Kidney (tissue), 14 donors: ENCODE results near the gene TIPARP. TPM values are rescaled to one million over a fixed set of nuclear protein-coding genes. Genes with fewer than 3 reads are reported as not detected.

Experiments used
- DNase-seq, 5 donors: peaks; one replicate each; pipeline ENCODE4 v3.0.0-alpha.2; 2013 to 2020
- FAIRE-seq: peaks from 2 replicates; lab custom pipeline; 2012; peaks lifted over from hg19 to GRCh38; lab: Jason Lieb, UNC
- H3K27ac ChIP-seq, 2 donors: one replicate each; pipeline ENCODE4 v1.7.0; 2013; ENCODE audit warnings: low read depth in 2 of 2, low read length in 2 of 2, inconsistent platforms in 1 of 2
- H3K27me3 ChIP-seq: one replicate; pipeline ENCODE4 v1.7.1; 2013; ENCODE audit warnings: low read length, inconsistent platforms; ENCODE audit not compliant: control insufficient read depth, insufficient read depth
- H3K36me3 ChIP-seq, 3 donors: one replicate each; pipeline versions ENCODE4 v1.7.0 to v1.7.1; 2013; ENCODE audit warnings: low read length in 3 of 3, control low read depth in 1 of 3, inconsistent platforms in 1 of 3; ENCODE audit not compliant: insufficient read depth in 3 of 3, control insufficient read depth in 2 of 3
- H3K4me1 ChIP-seq, 3 donors: one replicate each; pipeline versions ENCODE4 v1.7.0 to v1.7.1; 2013; ENCODE audit warnings: low read length in 3 of 3, inconsistent platforms in 1 of 3, low read depth in 1 of 3; ENCODE audit not compliant: control insufficient read depth in 2 of 3, insufficient read depth in 2 of 3
- H3K4me3 ChIP-seq, 3 donors: one replicate each; pipeline versions ENCODE4 v1.7.0 to v1.8.1; 2013; ENCODE audit warnings: low read length in 3 of 3, control low read depth in 1 of 3, inconsistent platforms in 1 of 3
- H3K9ac ChIP-seq, 3 donors: one replicate each; pipeline versions ENCODE4 v1.7.0 to v1.7.1; 2013; ENCODE audit warnings: low read length in 3 of 3, control low read depth in 1 of 3, inconsistent platforms in 1 of 3
- H3K9me3 ChIP-seq, 3 donors: one replicate each; pipeline versions ENCODE4 v1.7.0 to v1.7.1; 2013; ENCODE audit warnings: low read length in 3 of 3, control low read depth in 1 of 3, inconsistent platforms in 1 of 3; ENCODE audit not compliant: control insufficient read depth in 2 of 3, insufficient read depth in 1 of 3
- intact Hi-C: fragments of 100-400 bp; cut with DNase I; formaldehyde crosslinking; loops from one replicate; pipeline ENCODE4 v1.11.1; 2022
- polyA plus RNA-seq: library from polyadenylated mRNA; stranded (reverse); fragments of 350-450 nt; fragmentation: Illumina TruSeq; extraction: RNeasy Lipid Tissue Mini Kit (QIAGEN cat#74804); gene quantifications from one replicate; pipeline ENCODE4 v1.2.3, GENCODE V29; 2014; ENCODE audit warnings: low read depth, low replicate concordance; ENCODE audit not compliant: insufficient read depth
- total RNA-seq: library from RNA; stranded (reverse); fragmentation: NEBNext Ultra II Directional; extraction: Animal tissue kit (Norgen Biotek cat#: 25700); gene quantifications from one replicate; pipeline ENCODE4 v1.2.1, GENCODE V29; 2021
- TF ChIP-seq, protein P1 (sequence below): IDR thresholded peaks from 3 replicates; pipeline ENCODE4 v1.5.1; 2012; ENCODE audit warnings: mild to moderate bottlenecking, moderate library complexity, borderline replicate concordance; ENCODE audit not compliant: insufficient read depth; ENCODE audit errors: extremely low read depth
- donor health status: control.
- donor health status: control.
- donor health status: control.
- donor health status: control.
- donor health status: control.
- donor health status: DM: yes; HTN: yes; CAD: no.
- donor health status: Normal renal cell carcinoma (clear cell type).

TIPARP gene
- total and polyA plus RNA-seq, 2 donors from 2014 or later = 9.5 to 21.8 TPM

DNA sequence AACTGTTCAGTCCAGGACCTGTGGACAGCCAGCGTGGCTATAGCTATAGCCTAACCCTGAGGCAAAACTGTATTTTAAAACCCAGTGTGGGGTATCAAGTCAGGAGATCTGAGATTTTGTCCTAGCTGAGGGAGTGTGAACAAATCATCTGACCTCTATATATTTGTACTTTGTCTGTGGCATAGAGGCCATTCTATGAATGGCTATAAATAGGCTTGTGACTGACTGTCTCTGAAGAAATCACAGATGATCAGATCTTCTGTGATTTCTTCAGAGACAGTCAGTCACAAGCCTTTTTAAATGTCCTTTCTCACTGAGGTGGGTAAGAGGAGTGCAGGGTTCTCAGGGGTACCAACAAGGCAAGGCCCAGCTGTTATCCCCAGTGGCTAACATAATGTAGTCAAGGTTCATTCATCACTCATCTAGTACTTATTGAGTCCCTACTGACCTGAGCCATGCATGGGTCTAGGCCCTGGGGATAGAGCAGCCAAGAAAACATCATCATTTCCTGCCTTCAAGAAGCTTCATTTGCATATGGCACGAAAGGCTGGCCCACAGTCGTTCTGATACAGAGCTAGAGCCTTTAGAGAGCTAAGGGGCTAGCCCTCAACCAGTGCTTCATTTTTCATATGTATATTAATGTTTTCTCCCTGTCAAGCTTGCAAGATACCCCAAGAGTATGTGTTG lies 53.3 kb downstream of the TIPARP start:
- Histone ChIP-seq H3K9me3 (no peaks in the 10 kb centered on the region), H3K9ac (no peak overlapping the region), H3K4me1 (peaks cover 0 to 3% (median 0%) of the 10 kb centered on the region in 3 donors), H3K27ac (no peak overlapping the region), H3K36me3 (no peaks in the 10 kb centered on the region), H3K4me3 (no peak overlapping the region), H3K27me3 (no peaks in the 10 kb centered on the region)
- TF ChIP-seq, protein P1, sequence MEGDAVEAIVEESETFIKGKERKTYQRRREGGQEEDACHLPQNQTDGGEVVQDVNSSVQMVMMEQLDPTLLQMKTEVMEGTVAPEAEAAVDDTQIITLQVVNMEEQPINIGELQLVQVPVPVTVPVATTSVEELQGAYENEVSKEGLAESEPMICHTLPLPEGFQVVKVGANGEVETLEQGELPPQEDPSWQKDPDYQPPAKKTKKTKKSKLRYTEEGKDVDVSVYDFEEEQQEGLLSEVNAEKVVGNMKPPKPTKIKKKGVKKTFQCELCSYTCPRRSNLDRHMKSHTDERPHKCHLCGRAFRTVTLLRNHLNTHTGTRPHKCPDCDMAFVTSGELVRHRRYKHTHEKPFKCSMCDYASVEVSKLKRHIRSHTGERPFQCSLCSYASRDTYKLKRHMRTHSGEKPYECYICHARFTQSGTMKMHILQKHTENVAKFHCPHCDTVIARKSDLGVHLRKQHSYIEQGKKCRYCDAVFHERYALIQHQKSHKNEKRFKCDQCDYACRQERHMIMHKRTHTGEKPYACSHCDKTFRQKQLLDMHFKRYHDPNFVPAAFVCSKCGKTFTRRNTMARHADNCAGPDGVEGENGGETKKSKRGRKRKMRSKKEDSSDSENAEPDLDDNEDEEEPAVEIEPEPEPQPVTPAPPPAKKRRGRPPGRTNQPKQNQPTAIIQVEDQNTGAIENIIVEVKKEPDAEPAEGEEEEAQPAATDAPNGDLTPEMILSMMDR = no peak
- DNase-seq (no peak), FAIRE-seq (no peak)
- intact Hi-C loops = no loop called here

DNA sequence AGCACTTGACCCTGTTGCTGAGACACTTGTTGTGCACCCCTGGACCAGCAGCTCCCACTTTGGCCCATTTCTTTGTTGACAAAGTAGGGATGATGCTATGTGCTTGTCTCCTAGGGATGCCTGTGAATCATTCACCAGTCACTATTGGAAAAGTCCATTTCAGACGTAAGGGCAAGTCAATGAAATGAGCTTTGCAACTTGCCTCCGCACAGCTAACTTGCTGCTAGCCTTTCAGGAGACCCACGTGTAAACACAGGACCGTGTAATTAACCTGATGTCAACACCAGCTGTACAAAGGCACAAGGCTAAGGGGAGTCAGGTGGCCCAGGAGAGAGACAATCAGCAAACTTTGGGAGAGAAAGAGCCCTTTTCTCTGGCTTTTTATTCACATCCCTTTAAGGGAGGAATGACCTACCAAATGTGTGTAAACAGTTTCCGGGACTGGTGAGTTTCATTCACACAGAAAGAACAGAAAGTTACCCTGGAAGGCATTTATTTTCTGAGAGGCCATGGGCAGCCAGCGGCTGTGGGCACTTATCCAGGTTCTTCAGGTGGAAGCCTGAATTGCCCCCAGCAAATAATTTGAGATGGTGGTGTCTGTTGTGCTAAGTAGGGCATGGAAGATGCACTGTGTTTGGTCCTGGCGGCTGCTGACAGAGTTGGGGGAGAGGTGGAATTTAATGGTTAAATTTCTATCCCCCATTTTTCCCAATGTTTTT lies 54.0 kb downstream of the TIPARP start:
- no peak overlapping the region for H3K27ac ChIP-seq
- no peaks in the 10 kb centered on the region for H3K36me3 ChIP-seq
- H3K4me1 ChIP-seq = peaks cover 0 to 3% (median 0%) of the 10 kb centered on the region in 3 donors
- no peaks in the 10 kb centered on the region for H3K27me3 ChIP-seq
- no peak overlapping the region for H3K4me3 ChIP-seq
- FAIRE-seq (no peak), DNase-seq (no peak)
- intact Hi-C loops = no loop called here
- TF ChIP-seq, protein P1 = no peak
- no peak overlapping the region for H3K9ac ChIP-seq
- H3K9me3 ChIP-seq = no peaks in the 10 kb centered on the region

DNA sequence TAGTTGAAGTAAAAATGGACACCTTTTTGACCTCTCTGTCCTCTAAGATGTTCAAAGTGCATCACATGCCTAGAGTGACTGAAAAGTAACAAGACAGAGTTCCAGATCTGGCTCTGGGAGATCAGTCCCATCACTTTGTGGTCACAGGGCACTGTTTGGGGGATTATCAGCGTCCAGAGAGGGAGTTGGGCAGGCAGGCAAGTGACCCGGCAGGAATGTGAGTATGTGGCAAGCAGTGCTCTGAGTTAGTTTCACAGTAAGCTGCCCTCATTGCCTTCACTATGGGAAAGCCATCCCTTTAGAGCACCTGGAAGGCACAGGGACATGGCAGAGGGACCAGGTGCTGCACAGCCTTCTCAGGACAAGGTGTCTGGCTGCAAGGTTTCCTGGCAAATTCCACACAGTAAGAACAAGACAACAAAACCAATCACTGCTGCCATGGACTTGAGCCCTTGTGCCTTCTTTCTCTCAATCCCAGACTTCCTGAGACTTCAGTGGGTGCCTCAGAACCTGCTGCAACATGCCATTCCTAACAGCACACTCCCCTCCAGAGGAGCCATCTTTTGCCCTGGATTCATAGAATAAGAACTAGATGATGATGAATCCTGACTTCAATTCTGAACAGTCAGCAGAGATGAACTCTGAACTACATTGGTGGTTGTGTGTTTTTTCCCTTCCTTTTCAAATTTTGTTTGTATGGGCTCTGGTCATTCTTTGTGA lies 55.2 kb downstream of the TIPARP start:
- Histone ChIP-seq H3K27me3 (no peaks in the 10 kb centered on the region), H3K27ac (no peak overlapping the region), H3K4me1 (peaks cover 0 to 3% (median 0%) of the 10 kb centered on the region in 3 donors), H3K4me3 (no peak overlapping the region), H3K9me3 (no peaks in the 10 kb centered on the region), H3K36me3 (no peaks in the 10 kb centered on the region), H3K9ac (no peak overlapping the region)
- intact Hi-C loops = no loop called here
- FAIRE-seq = no peak
- no peak for DNase-seq
- TF ChIP-seq, protein P1 = no peak
